ENCODE results near the gene ZNF44.

The ZNF44 gene

DNA sequence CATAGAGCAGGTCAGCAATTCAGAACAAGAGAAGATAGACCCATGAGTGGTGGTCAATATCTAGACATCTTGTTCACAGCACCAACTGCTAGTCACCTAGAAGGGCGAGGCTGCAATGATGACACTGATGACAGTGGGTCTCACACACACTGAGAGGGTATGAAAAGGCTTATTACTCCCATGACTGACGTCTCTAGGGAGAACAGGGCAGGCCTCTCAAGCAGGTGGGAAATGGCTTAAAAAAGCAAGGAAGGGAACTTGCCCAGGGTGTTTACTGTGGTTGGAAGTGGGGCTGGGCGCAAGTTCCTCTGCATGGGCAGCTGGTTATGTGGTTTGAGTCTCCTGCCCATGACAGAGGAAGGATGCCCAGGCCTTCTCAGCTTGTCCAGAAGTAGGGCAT is 33.8 kb downstream of the ZNF44 start:
- DNase-seq = no peak

DNA sequence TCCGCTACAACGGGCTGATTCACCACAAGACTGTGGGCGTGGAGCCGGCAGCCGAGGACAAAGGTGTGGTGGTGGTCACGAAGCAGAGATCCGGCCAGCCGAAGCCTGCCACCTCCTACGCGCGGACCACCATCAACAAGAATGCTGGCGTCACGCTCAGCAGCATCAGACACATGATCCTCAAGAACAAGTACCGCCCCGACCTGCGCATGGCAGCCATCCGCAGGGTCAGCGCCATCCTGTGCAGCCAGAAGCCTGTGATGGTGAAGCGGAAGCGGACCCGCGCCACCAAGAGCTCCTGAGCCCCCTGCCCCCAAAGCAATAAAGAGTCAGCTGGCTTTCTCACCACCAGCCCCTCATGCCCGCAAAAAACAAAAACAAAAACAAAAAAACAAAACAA is 34.4 kb downstream of the ZNF44 start:
- no peak for DNase-seq

DNA sequence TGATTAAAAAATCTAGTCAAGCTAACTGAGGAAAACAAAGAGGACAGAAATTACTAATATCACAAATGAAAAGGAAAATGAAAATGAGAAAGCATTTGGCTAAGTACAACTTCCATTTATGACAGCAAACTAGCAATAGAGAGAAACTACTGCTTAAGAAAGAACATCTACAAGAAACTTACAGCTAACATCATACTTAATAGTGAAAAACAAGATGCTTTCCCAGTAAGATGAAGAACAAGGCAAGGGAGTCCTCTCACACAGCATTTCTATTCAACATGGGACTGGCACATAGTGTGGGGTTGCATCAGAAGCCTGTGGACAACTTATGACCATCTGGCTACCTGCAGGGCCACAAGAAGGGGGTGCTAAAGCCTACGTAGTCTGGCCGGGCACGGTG is 39.3 kb downstream of the ZNF44 start:
- no peak for DNase-seq

DNA sequence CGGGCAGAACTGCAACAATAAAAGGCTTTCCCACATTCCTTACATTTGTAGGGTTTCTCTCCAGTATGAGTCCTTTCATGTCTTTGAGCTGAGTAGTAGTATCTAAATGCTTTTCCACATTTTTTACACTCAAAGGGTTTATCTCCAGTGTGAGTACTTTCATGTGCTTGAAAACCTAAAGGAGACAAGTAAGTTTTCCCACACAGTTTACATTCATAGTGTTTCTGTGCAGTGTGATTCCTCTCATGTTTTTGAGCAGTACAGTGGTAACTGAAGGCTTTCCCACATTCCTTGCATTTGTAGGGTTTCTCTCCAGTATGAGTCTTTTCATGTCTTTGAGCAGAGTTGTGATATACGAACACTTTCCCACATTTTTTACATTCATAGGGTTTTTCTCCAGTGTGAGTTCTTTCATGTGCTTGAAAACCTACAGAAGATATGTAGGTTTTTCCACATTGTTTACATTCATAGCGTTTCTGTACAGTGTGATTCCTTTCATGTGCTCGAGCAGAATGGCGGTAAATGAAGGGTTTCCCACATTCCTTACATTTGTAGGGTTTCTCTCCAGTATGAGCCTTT is 47.0 kb downstream of the ZNF44 start:
- no peak for DNase-seq

DNA sequence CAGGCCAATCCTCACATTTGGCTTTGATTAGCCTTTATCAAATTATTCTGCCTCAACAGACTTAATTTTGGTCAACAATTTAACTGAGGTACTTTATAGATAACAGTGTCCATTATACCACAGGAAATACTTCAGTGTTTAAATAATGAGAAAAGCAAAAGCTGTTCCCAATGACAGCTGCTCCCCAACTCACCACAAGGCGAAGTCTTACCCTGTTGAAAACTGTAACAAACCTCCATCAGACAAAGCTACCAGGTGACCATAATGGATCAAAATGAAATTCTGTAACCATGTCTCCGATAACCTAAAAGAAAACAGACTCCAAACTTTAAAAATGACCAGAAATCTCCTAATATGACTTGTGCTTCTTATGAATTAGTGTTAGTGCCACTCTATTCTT is 50.3 kb downstream of the ZNF44 start:
- DNase-seq = no peak

DNA sequence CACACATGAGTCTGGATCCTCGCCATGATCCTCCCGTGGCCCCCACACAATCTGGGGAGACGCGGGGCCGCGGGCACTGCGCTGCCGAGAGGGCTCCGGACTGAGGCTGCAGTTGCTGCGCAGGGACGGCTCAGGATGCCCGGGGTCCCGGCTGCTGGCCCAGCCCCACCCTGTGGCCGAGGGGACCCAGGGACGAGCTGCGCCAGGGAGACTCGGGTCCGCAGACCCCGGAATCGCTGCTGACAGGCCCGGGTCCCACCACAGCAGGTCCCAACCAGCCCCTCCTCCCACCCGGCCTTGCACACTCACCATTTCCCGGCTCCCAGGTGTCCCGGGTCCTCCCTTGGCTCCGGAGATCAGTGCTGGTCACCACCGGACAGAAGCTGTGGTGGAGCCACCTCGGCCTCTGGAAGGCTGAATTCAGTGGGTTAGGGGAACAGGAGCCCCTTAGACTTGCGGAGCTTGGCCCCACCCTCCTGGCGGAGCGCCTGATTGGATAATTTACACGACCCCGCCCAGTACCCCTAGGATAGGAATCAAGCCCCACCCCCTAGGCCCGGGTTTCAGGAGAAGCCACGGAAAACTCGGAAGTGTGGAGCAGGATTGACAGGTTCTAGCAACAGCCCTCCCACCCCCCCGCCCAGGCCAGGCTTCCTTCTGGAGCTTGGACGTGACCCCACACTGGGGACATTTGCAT is 57.4 kb downstream of the ZNF44 start:
- no peak for DNase-seq

DNA sequence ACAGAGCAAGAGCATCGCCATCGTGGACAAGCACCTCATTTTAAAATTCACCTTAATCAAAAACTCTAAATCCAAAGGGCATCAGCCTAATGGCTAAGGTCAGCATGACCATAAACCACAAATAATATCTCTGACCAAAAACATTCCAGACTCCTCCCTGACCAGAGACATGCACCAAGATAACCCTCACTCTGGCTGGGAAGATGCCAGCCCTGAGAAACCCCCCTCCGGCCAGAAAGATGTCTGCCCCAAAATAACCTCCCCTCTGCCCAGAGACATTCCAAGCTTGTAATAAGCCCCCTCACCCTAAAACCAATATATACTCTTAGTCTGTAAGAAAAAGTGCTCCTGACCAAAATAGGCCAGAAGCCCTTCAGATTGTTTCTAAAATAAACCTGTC is 61.7 kb downstream of the ZNF44 start:
- DNase-seq = no peak

DNA sequence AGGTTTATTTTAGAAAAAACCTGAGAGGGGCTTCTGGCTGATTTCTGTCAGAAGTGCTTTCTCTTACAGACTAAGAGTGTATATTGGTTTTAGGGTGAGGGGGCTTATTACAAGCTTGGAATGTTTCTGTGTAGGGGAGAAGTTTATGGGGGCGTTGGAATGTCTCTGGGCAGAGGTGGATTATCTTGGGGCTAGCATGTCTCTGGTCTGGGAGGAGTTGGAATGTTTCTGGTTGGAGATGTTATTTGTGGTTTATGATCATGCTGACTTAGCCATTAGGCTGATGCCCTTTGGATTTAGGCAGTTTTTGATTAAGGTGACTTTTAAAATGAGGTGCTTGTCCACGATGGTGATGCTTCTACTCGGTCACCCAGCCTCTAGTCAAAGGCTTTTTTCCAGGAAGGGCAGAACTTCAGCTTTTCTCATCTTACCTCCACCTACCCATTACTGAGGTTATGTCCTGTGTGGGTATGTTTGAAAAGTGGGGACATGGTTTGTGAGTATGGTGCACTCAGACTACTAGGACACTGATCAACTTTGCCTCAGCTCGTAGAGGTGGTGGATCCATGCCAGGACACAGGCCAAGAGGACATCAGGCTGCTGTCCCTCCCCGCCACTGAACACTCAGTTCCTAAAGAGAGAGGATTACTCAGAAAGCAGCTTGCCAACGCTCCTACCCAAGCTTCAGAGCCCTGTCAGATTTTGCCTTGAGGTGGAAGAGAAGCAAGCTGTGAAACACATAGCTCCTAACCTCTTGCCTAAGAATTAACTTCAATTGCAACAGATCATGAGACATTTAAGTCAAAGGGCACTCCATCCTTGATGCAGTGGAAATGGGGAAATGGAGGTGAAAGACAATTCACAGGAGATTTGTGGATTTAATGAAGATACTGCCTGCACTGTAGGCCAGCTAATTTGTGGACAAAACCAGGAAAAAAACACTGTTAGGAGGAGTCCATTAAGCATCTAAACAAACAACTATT is 63.6 kb downstream of the ZNF44 start:
- DNase-seq = no peak

DNA sequence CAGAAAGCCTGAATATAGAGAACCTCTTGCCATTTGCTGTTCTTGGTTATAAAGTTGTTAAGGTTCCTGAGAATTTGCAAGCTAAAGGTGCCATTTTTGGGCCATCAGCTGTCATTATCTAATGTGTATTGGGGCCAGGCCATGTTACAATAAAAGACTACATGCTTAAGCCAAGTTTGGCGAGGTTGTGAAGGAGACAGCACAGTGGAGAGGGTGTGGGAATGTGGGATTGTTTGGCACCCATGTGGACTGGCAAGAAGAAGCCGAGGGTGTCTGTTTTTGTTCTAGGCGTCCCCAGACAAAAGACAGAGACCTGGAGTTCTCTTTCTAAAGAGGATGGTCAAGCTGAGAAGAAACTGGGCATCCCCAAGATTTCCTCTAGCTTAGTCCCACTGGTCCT is 64.7 kb downstream of the ZNF44 start:
- no peak for DNase-seq

DNA sequence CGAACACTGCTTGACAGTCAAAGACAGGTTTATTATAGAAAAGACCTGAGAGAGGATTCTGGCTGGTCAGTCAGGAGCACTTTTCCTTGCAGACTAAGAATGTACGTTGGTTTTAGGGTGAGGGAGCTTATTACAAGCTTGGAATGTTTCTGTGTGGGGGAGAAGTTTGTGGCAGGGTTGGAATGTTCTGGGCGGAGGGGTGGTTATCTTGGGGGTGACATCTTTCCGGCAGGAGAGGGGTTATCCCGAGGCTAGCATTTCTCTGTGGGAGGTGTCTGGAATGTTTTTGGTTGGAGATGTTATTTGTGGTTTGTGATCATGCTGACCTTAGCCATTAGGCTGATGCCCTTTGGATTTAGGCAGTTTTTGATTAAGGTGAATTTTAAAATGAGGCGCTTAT is 70.0 kb downstream of the ZNF44 start:
- DNase-seq = no peak

DNA sequence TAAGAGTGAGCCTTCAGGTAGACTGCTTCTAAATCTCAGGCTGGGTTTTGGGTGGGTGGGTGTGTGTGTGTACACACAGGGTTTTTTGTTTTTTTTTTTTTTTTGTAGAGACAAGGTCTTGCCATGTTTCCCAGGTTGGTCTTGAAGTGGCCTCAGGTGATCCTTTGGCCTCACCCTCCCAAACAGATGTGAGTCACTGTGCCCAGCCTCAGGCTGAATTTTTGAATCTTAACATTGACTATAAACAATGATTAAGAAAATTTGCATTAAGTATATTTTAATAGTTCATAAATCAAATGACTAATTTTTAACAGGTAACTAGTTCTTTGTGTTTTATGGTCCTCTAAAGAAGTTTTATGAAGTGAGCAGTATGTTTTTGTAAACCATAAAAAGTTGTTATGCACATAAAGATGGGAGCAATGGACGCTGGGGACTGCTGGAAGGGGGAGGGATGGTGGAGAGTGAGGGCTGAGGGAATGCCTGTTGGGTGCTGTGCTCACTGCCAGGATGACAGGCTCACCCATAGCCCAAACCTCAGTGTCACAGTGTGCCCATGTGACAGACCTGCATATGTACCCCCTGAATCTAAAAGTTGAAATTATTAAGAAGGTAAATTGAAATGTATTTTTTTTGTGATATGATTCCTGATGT is 71.6 kb downstream of the ZNF44 start:
- DNase-seq = no peak

All from NCI-H1930 (cell line).